GM19240 (cell line): ENCODE data around the gene FOXP1.

Source experiments
- DNase-seq: peaks from one replicate; pipeline ENCODE4 v3.0.0; 2011; ENCODE audit warnings: low spot score; ENCODE audit not compliant: insufficient read length

Gene FOXP1

GRCh38 chr3:71433631-71434030 lies 149.9 kb downstream of the FOXP1 start:
- DNase-seq, result no peak

DNA sequence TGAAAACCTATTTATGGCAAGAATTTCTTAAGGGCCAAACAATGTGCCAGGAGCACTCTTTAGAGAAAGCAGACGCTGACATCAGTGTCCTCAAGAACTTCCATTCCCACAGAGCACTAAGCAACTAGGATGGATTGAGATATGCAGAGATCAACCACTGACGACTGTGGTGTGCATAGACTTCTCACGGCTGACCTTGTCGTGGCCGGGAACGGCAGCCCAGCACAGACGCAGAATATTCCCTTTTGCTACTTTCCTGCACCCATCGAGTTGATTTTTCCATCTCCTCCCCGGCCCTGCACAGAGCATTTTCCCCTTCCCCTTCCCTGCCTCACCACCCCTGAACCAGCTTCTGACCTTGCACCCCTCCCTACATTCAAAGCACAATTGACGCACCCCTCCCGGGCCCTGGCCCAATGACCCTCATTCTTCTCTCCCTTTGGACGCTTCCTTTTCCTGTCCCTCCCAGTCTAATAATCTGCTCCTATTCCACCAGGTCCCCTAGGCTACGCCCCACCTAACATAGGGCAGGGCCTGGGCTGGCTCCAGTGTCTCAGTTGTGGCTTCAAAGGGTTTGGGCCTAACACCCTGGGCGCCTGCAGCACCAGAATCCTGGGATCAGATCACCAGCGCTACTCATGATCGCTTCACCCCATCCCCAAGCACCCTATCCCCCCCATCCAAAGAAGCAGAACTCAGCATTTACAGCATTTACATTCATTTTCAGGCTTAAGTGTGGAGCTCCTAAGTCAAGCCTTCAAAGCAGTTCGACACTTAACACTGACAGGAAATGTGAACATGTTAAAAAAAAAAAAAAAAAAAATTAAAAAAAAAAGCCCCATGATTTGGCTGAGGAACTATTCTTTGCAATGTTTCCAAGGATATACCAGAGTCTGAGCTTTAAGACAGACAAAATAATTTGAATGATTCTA lies 151.2 kb downstream of the FOXP1 start:
- no peak for DNase-seq

DNA sequence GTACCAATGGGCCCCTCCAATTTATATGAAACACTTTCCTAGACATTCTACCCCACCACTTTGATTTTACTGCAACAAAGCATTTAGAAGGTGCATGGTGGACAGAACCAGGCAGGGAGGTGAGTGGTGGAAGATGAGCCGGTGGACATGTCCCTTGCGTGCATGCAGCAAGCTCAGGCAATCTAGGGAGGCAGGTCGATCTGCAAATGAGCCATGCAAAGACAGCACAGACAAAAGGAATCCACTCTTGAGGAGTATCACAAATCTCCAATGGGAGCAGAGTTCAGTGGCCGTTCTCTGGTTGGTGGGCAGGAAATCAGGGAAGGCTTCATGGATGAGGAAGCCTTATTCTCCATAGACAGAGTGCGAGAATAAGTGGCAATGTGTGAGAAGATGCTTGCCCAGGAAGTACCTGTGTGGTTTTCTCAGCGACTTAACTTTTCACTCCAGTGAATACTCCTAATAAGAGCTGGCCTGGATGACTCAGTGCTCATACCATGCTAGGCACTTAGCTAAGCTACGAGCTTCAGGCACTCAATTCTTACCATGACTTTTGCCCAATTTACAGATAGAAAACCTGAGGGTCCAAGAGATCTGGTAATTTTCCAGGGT lies 152.5 kb downstream of the FOXP1 start:
- no peak for DNase-seq

DNA sequence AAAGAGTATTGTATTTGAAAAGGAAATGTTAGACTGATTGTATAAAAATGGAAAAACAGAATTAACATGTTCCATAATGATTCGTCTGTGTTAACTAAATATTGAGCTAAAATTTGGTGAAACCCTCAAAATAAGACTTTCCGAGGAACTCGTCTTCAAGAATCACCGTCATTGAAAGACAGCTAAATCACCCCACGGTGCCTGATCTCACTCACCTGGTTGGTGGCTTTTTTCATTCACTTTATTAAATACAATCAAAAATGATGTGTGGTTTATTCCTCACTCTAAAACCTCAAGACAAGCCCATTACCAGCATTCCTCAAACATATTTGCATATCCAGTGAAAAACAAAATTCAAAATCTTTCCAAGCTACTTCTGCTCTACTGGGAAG lies 153.9 kb downstream of the FOXP1 start:
- DNase-seq, result no peak

DNA sequence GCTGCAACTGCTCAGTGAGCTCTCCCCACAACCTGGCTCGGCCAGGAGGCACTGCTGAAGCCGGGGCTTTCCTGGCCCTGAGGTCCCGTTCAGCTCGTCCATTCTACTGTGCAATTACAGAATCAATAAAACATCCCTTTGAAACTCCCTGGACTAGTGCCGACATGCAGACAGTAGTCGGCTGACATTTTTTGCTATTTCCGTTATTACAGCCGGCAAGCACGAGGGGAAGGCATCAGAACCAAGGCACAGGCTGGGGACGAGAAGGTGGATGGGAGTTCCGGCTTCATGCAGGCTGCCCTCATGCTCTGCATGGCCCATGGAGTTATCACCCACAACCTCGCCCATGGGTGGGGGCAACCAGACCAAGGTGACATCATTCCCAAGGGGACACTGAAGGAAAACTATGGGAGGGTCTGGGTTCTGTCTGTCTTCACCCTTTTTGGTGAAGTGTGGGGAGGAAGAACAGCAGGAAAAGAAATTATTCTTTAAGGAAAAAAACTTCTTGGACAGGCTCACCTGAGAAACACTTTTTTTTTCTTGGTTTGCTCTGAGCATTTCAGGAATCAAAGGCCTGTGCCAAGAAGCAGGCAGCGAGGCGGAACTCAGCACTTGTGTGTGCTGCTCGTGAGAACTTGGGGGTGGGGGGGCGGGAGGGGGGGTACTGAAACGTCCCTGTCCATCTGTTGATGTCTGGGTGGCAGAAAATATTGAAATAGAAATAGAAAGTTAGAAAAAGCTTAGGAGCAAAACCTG lies 154.5 kb downstream of the FOXP1 start:
- DNase-seq, result no peak

GRCh38 chr3:71425491-71426071 lies 157.9 kb downstream of the FOXP1 start:
- no peak for DNase-seq

GRCh38 chr3:71423151-71423906 lies 160.2 kb downstream of the FOXP1 start:
- DNase-seq, result no peak

DNA sequence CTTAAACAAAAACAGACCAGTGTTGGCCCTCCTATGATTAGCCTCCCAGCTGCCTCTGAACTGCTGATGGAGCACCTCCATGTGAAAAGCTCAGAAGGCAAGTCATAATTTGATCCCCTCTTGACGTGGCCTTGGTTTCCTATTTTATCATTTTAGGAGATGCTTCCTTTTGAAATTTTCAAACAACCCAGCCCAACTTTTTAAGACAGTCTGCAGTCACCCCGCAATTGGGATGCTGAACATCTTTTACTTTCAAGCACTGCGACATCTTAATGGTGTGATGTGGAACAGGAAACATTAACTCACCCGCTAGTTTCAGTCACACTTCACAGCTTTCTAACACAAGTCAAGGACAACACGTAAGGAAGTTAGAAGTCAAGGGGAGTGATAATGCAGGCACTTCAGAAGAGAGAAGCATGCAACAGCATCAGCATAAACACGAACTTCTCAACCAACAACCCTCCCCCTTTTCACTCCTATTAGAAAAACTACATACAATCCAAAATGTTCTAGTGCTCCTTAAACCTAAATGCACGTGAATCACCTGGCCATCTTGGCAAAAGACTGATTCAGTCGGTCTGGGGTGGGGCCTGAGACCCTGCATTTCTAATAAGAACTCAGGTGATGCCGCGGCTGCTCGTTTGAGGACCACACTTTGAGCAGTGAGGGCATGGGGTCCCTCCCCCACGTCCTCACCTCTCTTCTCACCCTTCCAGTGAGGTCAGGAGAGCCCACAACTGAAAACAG lies 161.5 kb downstream of the FOXP1 start:
- DNase-seq, result peak; percentile 34

- no peak for DNase-seq
Measured at GRCh38 chr3:71421475-71421819, 162.1 kb downstream of the FOXP1 start.

- no peak for DNase-seq
Measured at GRCh38 chr3:71419369-71419768, 164.2 kb downstream of the FOXP1 start.

DNA sequence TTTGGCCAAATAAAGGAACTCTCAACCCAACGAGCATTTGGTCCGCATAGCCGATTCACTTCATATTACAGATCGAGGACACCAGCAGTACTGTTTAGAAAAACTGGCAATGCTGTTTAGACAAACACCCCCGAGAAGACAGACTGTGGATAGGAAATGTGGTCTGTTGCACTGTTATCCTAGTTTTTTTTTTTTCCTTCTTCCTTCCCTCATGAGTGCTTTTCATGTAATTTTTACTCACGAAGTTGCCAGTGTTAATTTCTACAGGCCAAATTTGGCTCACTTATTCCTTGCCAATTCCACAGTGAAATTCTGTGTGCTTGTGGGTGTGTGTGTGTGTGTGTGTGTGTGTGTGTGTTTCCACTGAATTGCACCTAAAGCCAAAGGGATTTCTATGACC lies 165.7 kb downstream of the FOXP1 start:
- no peak for DNase-seq

DNA sequence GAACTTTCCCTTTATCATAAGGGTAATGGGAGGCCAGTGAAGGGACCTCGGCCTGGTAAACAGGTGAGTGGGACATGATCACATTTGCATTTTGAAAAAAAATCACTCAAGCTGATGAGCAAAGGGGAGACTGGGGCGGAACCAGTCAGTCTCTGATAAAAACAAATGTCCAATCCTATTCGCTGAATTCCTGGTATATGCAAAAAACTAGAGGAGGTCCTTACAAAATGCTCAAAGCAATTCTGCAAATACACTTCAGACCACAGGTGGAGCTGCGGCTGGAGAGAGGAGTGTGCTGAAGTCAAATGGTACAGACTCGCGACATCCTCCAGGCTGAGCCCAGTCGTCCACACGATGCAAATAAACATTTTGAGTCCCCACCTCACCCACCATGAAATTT lies 166.7 kb downstream of the FOXP1 start:
- DNase-seq, result no peak

DNA sequence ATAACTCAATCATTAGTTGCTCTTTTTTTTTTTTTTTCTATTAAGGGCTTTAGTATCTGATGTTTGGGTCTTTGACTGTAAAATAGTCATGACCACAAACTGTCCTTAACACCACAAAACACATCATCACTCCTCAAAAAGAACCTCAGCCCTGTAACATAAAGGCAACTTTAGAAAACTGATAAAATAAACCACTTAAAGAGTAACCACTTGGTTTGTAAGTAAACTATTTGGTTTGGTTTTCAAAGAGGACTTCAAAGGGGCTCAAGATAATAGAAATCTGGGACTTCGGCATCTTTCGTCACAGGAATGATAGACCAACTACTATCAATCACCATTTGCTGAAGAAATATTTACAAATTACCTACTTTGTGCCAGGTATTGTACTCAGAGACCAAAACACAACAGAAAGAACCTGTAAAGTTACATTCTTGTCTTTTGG lies 167.8 kb downstream of the FOXP1 start:
- DNase-seq, result no peak

GRCh38 chr3:71414189-71414927 lies 169.2 kb downstream of the FOXP1 start:
- no peak for DNase-seq

- DNase-seq, result no peak
Measured at GRCh38 chr3:71413572-71413971, 170.0 kb downstream of the FOXP1 start.

DNA sequence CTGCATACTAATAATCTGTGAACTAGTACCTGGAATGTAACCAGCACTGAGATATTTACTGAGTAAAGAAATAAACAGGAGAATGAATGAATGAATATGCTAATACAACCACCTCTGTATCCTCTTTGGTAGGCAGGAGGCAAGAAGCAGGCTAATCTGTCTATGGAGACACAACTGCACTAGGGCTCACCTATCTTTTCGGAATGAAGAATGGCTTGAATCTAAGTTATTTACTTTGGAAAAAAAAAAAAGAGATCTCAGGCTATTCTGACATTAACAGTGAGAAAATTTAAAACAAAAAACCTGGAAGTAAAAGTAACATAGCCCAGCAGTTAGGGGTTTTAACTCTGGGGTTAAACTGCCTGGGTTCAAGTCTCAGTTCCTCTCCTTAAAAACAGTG lies 174.2 kb downstream of the FOXP1 start:
- DNase-seq, result no peak

DNA sequence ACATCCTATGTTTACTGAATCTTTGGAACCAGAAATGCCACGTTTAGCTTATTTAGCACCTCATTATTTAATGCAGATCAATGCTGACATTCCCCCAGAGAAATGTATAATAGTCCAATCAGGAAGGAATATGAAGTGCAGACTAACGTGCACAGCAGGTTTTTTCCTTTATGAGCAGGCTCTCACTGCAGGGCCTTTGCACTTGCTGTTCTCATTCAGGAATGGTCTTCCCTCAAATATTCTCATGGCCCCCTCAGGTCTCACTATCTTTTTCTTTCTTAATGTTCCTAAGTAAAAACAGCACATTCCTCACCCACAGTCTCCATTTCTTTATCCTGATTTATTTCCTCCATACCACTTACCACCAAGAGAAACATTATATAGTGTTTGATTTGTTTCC lies 174.6 kb downstream of the FOXP1 start:
- no peak for DNase-seq

DNA sequence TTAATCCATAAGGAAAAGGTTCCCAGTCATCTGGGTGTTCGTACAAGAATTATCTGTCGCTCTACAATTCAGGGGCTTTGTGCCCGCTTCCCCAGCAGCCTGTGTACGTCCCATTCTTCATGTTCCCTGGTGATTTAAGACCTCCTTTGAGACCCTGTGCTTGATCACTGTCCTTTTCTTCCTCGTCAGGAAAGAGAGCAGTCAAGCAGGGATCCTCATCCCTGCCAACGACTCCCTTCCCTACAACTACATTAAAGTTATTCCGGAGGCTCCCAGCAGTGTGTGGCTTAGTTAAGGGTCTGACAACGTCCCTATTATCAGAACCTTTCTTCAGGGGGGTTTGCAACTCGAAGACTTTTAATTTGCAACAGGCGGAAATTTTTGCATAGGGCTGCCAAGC lies 175.7 kb downstream of the FOXP1 start:
- DNase-seq, result no peak

DNA sequence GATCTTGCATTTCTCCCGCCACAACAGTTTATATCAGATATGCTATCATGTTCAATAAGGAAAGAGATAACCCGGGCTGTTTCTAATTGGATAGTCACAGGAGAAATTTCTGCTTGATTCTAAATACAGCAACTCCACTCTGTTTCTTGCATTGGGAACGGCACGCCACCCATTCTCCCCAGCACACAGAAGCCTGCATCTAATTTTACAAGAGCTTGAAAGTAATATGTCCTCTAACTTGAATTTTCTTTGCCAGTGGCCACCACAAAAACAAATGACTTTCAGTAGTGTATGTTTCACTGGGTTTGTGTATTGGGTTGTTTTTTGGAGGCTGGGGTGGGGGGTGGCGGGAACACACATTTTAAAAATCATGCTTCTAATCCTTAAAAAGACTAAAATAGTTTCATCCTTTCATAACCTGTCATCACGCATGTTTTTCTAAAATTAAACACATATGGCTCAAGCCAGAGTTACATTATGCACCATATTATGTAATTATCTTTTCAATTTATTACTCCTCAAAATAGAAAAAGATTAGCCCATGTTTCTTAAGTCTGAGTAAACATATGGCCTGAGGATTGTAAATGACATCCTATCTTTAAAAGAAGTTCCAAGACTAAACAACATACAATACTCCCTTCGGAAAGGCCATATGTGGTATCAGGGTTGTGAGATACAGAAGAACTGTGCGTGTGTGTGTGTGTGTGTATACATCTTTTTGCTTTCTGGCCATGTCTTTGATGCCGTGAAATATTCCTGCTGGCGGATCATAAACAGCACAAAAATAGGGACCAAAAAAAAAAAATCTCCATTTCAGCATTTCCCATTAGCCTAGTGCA lies 176.3 kb downstream of the FOXP1 start:
- no peak for DNase-seq
